IPS-18c (cell line): Measurements from ENCODE around the gene TTYH2.

Experiments used
- H3K4me3 ChIP-seq: 2 replicates; pipeline ENCODE4 v1.7.0; 2013; ENCODE audit warnings: low read depth, mild to moderate bottlenecking, low read length, moderate library complexity; ENCODE audit not compliant: insufficient read depth
- H3K9me3 ChIP-seq: one replicate; pipeline ENCODE4 v1.6.1; 2013; ENCODE audit warnings: mild to moderate bottlenecking, low read length, moderate library complexity; ENCODE audit not compliant: control insufficient read depth, insufficient read depth

The TTYH2 gene

GRCh38 chr17:74190154-74190553 is 23.2 kb upstream of the TTYH2 start:
- Histone ChIP-seq H3K9me3 (no peaks in the 10 kb centered on the region), H3K4me3 (no peak overlapping the region)

GRCh38 chr17:74190807-74191406 is 22.5 kb upstream of the TTYH2 start:
- Histone ChIP-seq H3K4me3 (no peak overlapping the region), H3K9me3 (no peaks in the 10 kb centered on the region)

- Histone ChIP-seq H3K9me3 (no peaks in the 10 kb centered on the region), H3K4me3 (no peak overlapping the region)
Observed at GRCh38 chr17:74192950-74193781, 20.2 kb upstream of the TTYH2 start.

GRCh38 chr17:74194682-74195081 is 18.7 kb upstream of the TTYH2 start:
- Histone ChIP-seq H3K9me3 (no peaks in the 10 kb centered on the region), H3K4me3 (no peak overlapping the region)

GRCh38 chr17:74196541-74197317 is 16.6 kb upstream of the TTYH2 start:
- no peaks in the 10 kb centered on the region for H3K9me3 ChIP-seq
- H3K4me3 ChIP-seq: no peak overlapping the region

GRCh38 chr17:74197801-74198200 is 15.6 kb upstream of the TTYH2 start:
- no peak overlapping the region for H3K4me3 ChIP-seq
- H3K9me3 ChIP-seq: no peaks in the 10 kb centered on the region

- Histone ChIP-seq H3K4me3 (no peak overlapping the region), H3K9me3 (no peaks in the 10 kb centered on the region)
Observed at GRCh38 chr17:74198694-74199093, 14.7 kb upstream of the TTYH2 start.

- peak overlapping the region; percentile 28; the same call in 1 of the 2 replicates for H3K4me3 ChIP-seq
- no peaks in the 10 kb centered on the region for H3K9me3 ChIP-seq
Observed at GRCh38 chr17:74199306-74200092, 13.9 kb upstream of the TTYH2 start.

GRCh38 chr17:74200112-74200511 is 13.3 kb upstream of the TTYH2 start:
- Histone ChIP-seq H3K9me3 (no peaks in the 10 kb centered on the region), H3K4me3 (no peak overlapping the region)

- no peak overlapping the region for H3K4me3 ChIP-seq
- no peaks in the 10 kb centered on the region for H3K9me3 ChIP-seq
Observed at GRCh38 chr17:74201250-74201649, 12.1 kb upstream of the TTYH2 start.

- H3K4me3 ChIP-seq: no peak overlapping the region
- H3K9me3 ChIP-seq: no peaks in the 10 kb centered on the region
Observed at GRCh38 chr17:74201948-74202347, 11.4 kb upstream of the TTYH2 start.

GRCh38 chr17:74202938-74203337 is 10.4 kb upstream of the TTYH2 start:
- H3K9me3 ChIP-seq: no peaks in the 10 kb centered on the region
- H3K4me3 ChIP-seq: peak overlapping the region; percentile 28; the same call in 1 of the 2 replicates

- Histone ChIP-seq H3K9me3 (no peaks in the 10 kb centered on the region), H3K4me3 (peak within 1 kb of the TSS; percentile 97)
Observed at GRCh38 chr17:74203439-74204240, 9.7 kb upstream of the TTYH2 start, which contains the start of gene RPL38. TSS of gene RPL38 (plus strand) at chr17:74203678. CDS start at chr17:74203956, 278 bp downstream.

- Histone ChIP-seq H3K9me3 (no peaks in the 10 kb centered on the region), H3K4me3 (peak overlapping the region; percentile 97)
Observed at GRCh38 chr17:74204474-74204873, 8.9 kb upstream of the TTYH2 start.

- Histone ChIP-seq H3K4me3 (peak overlapping the region; percentile 97), H3K9me3 (no peaks in the 10 kb centered on the region)
Observed at GRCh38 chr17:74205274-74205673, 8.1 kb upstream of the TTYH2 start.

GRCh38 chr17:74206332-74206818 is 7.0 kb upstream of the TTYH2 start:
- no peak overlapping the region for H3K4me3 ChIP-seq
- H3K9me3 ChIP-seq: no peaks in the 10 kb centered on the region
